OCI-LY1 (cell line): ENCODE measurements around the gene HGD.

Source experiments
- EZH2 ChIP-seq: fragments of 200-600 bp; sonication (generic), shearing (Covaris generic); IDR thresholded peaks from 2 replicates; pipeline ENCODE4 v1.8.0; 2017; ENCODE audit warnings: borderline replicate concordance, mixed run types, mild to moderate bottlenecking, antibody characterized with exemption, low read length, moderate library complexity, mixed read lengths
- TF ChIP-seq, protein P1 (sequence below): fragments of 200-600 bp; sonication (generic), shearing (Covaris generic); IDR thresholded peaks from 2 replicates; pipeline ENCODE4 v1.5.1; 2017; ENCODE audit warnings: mild to moderate bottlenecking, antibody characterized with exemption, low read length, moderate library complexity, mixed read lengths

DNA sequence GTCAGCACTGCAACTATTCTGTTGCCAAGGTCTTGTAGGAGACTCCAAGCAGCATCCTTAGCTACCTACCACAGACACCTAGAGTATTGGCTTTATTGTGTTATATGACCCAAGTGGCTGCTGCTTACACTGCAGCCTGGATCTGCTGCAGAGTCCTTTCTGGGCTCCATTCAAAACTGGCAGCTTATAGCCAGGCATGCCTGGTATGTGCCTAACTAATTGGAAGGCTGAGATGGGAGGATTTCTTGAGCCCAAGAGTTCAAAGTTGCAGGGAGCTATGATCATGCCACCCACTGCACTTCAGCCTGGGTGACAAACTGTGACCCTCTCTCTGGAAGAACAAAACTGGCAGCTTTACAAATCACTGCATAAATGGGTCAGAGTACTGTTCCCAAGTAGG is 77.3 kb downstream of the HGD start:
- TF ChIP-seq, protein P1, sequence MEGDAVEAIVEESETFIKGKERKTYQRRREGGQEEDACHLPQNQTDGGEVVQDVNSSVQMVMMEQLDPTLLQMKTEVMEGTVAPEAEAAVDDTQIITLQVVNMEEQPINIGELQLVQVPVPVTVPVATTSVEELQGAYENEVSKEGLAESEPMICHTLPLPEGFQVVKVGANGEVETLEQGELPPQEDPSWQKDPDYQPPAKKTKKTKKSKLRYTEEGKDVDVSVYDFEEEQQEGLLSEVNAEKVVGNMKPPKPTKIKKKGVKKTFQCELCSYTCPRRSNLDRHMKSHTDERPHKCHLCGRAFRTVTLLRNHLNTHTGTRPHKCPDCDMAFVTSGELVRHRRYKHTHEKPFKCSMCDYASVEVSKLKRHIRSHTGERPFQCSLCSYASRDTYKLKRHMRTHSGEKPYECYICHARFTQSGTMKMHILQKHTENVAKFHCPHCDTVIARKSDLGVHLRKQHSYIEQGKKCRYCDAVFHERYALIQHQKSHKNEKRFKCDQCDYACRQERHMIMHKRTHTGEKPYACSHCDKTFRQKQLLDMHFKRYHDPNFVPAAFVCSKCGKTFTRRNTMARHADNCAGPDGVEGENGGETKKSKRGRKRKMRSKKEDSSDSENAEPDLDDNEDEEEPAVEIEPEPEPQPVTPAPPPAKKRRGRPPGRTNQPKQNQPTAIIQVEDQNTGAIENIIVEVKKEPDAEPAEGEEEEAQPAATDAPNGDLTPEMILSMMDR = no peak
- no peak for TF ChIP-seq EZH2
